K562 (cell line): ENCODE measurements around the gene TRIM24.
"Not testable (repeated sequence)": the region's sequence is repeated elsewhere in the genome, so short reads cannot be mapped to it uniquely, and the experiment has no call there.

Experiments
- ARID2 ChIP-seq: fragments of 450-650 bp; IDR thresholded peaks from 2 replicates; pipeline ENCODE4 v1.6.1; 2017; ENCODE audit warnings: antibody characterized with exemption, mild to moderate bottlenecking
- ATF2 ChIP-seq: sonication (generic); formaldehyde crosslinking; IDR thresholded peaks from 2 replicates; pipeline ENCODE4 v1.8.1; 2022; ENCODE audit warnings: missing genetic modification reagents
- BRCA1 ChIP-seq, 2 experiments: fragments of 450-650 bp in 1 of 2; sonication (generic) in 1 of 2; formaldehyde crosslinking in 1 of 2; IDR thresholded peaks; 2 replicates each; pipeline versions ENCODE4 v1.5.0 to v1.6.1; 2017 to 2020; ENCODE audit warnings: mild to moderate bottlenecking in 1 of 2, missing genetic modification reagents in 1 of 2
- EZH2 ChIP-seq: IDR thresholded peaks from 2 replicates; pipeline ENCODE4 v1.6.1; 2012; ENCODE audit warnings: low read depth, mild to moderate bottlenecking, inconsistent platforms, low read length, borderline replicate concordance
- KAT7 ChIP-seq: sonication (generic); formaldehyde crosslinking; IDR thresholded peaks from 2 replicates; pipeline ENCODE4 v1.8.0; 2022; ENCODE audit warnings: missing genetic modification reagents, mild to moderate bottlenecking, borderline replicate concordance
- POLR2AphosphoS5 ChIP-seq: IDR thresholded peaks from 2 replicates; pipeline ENCODE4 v1.6.1; 2011; ENCODE audit warnings: mild to moderate bottlenecking, low read depth, low read length, moderate library complexity; ENCODE audit not compliant: control insufficient read depth, insufficient read depth
- ZNF274 ChIP-seq: IDR thresholded peaks from 2 replicates; pipeline ENCODE4 v1.6.1; 2011; ENCODE audit warnings: low read depth, mild to moderate bottlenecking, low read length, moderate library complexity, borderline replicate concordance

GRCh38 chr7:138418403-138418802, 41.7 kb upstream of the TRIM24 start:
- TF ChIP-seq KAT7 (CRISPR knock-in tag); POLR2AphosphoS5; EZH2; BRCA1 (IDR thresholded peaks at IDR 0.05); BRCA1 (CRISPR knock-in tag; IDR thresholded peaks at IDR 0.05); ATF2 (CRISPR knock-in tag); ZNF274; ARID2: not testable (repeated sequence)
